Ascending aorta (tissue), 2 donors: ENCODE measurements around the gene POLR1A. TPM values are rescaled to one million over a fixed set of nuclear protein-coding genes. Genes with fewer than 3 reads are reported as not detected.

Experiments
- DNase-seq, 2 donors: peaks; one replicate each; pipeline ENCODE4 v3.0.0-alpha.2; 2019; ENCODE audit warnings: low spot score in 2 of 2
- H3K27ac ChIP-seq, 2 donors: fragments of 200-600 bp; sonication (generic); one replicate each; pipeline ENCODE4 v1.5.1; 2016 to 2017; ENCODE audit warnings: mild to moderate bottlenecking in 1 of 2
- H3K27me3 ChIP-seq: fragments of 200-600 bp; sonication (generic); one replicate; pipeline ENCODE4 v1.5.1; 2017
- H3K36me3 ChIP-seq, 2 donors: fragments of 200-600 bp; sonication (generic); one replicate each; pipeline ENCODE4 v1.5.1; 2016
- H3K4me1 ChIP-seq, 2 donors: fragments of 200-600 bp; sonication (generic); one replicate each; pipeline ENCODE4 v1.5.1; 2016 to 2017; ENCODE audit warnings: mild to moderate bottlenecking in 1 of 2
- H3K4me3 ChIP-seq, 2 donors: fragments of 200-600 bp; sonication (generic); one replicate each; pipeline ENCODE4 v1.5.1; 2016 to 2017; ENCODE audit warnings: mild to moderate bottlenecking in 1 of 2
- H3K9me3 ChIP-seq, 2 donors: fragments of 200-600 bp; sonication (generic); one replicate each; pipeline ENCODE4 v1.5.1; 2016
- CTCF ChIP-seq, 3 experiments: fragments of 200-600 bp in 2 of 3; fragments of 450-650 bp in 1 of 3; sonication (generic) in 2 of 3; IDR thresholded peaks; one replicate each; pipeline ENCODE4 v1.5.1; 2016 to 2019; ENCODE audit warnings: antibody characterized with exemption in 3 of 3, mild to moderate bottlenecking in 1 of 3, moderate library complexity in 1 of 3
- intact Hi-C: fragments of 100-400 bp; cut with DNase I; formaldehyde crosslinking; loops from one replicate; pipeline ENCODE4 v1.15.1; 2023
- total RNA-seq: library from RNA; depleted of rRNA; stranded (reverse); fragments of >200 nt; gene quantifications from one replicate; pipeline ENCODE4 v1.1.0, GENCODE V29; 2016

The POLR1A gene
- total RNA-seq, 1 donor from 2014 or later, result 8.0 TPM

GRCh38 chr2:86078774-86079545, 26.7 kb downstream of the POLR1A start:
- intact Hi-C loops, result loop anchor here (2.0 kb wide), 1 partner anchor 192 kb away; no protein-coding TSS in a partner anchor
- DNase-seq, result no peak
- Histone ChIP-seq H3K27ac (no peak overlapping the region), H3K4me1 (peaks cover 0 to 3% of the 10 kb centered on the region in 2 donors), H3K27me3 (no peaks in the 10 kb centered on the region), H3K9me3 (no peaks in the 10 kb centered on the region), H3K4me3 (no peak overlapping the region), H3K36me3 (peaks cover 26 to 47% of the 10 kb centered on the region in 2 donors)
- TF ChIP-seq CTCF (IDR thresholded peaks at IDR 0.05), result peak; percentile 46 to 64 (median 53)

DNA sequence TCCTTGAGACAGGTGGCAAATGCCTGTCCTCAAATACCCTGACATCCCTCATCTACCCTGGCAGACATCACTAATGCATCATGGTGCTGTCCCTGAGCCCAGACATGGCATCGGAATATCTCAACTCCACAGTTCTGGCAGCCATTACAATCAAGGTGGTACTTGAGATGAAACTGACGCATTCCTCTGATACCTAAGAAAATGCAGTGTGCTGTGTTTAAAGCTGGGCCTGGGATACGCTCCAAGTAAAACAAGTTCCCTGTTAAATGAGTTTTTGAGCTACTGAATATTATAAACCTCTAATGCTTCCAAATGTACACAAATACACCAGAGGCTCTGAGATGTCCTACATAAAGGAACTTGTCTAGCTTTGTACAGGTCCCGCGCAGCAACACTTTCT, 29.8 kb downstream of the POLR1A start:
- DNase-seq, result no peak
- no peaks in the 10 kb centered on the region for H3K27me3 ChIP-seq
- peaks cover 8 to 19% of the 10 kb centered on the region in 2 donors for H3K4me1 ChIP-seq
- H3K4me3 ChIP-seq, result no peak overlapping the region
- TF ChIP-seq CTCF (IDR thresholded peaks at IDR 0.05), result no peak
- no peaks in the 10 kb centered on the region for H3K9me3 ChIP-seq
- H3K36me3 ChIP-seq, result peaks cover 21 to 46% of the 10 kb centered on the region in 2 donors
- no peak overlapping the region for H3K27ac ChIP-seq
- intact Hi-C loops, result no loop called here

GRCh38 chr2:86074811-86075210, 30.9 kb downstream of the POLR1A start:
- intact Hi-C loops, result loop anchor here (5.0 kb wide), 2 partner anchors 78 to 348 kb away; no protein-coding TSS in a partner anchor
- no peaks in the 10 kb centered on the region for H3K9me3 ChIP-seq
- H3K36me3 ChIP-seq, result peaks cover 21 to 43% of the 10 kb centered on the region in 2 donors
- no peak overlapping the region for H3K4me3 ChIP-seq
- DNase-seq, result no peak
- TF ChIP-seq CTCF (IDR thresholded peaks at IDR 0.05), result no peak
- no peaks in the 10 kb centered on the region for H3K27me3 ChIP-seq
- peaks cover 8 to 16% of the 10 kb centered on the region in 2 donors for H3K4me1 ChIP-seq
- no peak overlapping the region for H3K27ac ChIP-seq

DNA sequence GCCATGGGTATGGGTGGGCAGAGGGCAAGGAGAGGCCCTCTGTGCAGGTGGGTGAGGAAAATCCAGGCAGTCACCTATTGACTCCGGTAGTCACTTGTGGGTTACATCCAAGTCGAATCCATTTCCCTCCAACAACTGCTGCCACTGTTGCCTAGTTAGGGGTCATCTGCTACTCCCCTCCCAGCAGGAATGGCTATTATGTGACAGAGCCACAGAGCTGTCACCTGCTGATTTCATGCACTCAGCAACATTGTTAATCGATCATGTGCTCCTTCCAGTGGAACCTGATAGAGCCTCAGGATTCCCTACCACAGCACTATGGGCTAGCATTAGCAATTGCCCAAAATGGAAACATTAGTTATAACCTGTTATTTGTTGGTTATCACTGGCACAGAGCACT, 31.4 kb downstream of the POLR1A start:
- Histone ChIP-seq H3K4me1 (peaks cover 8 to 16% of the 10 kb centered on the region in 2 donors), H3K36me3 (peaks cover 26 to 49% of the 10 kb centered on the region in 2 donors), H3K4me3 (no peak overlapping the region), H3K9me3 (no peaks in the 10 kb centered on the region), H3K27me3 (no peaks in the 10 kb centered on the region), H3K27ac (no peak overlapping the region)
- intact Hi-C loops, result loop anchor here (5.0 kb wide), 2 partner anchors 77 to 347 kb away; no protein-coding TSS in a partner anchor
- no peak for DNase-seq
- TF ChIP-seq CTCF (IDR thresholded peaks at IDR 0.05), result no peak

- peaks cover 31 to 56% of the 10 kb centered on the region in 2 donors for H3K36me3 ChIP-seq
- H3K4me1 ChIP-seq, result peaks cover 8 to 16% of the 10 kb centered on the region in 2 donors
- no peak overlapping the region for H3K4me3 ChIP-seq
- DNase-seq, result no peak
- no peaks in the 10 kb centered on the region for H3K27me3 ChIP-seq
- H3K9me3 ChIP-seq, result no peaks in the 10 kb centered on the region
- no peak for TF ChIP-seq CTCF (IDR thresholded peaks at IDR 0.05)
- intact Hi-C loops, result loop anchor here (2.0 to 5.0 kb wide), 4 partner anchors 34 to 346 kb away; partner anchors contain the start of gene ST3GAL5
- peak overlapping the region; percentile 85 to 88 for H3K27ac ChIP-seq
These were observed 32.5 kb downstream of the POLR1A start for GRCh38 chr2:86073225-86073624.
